Testis (tissue), 2 donors: ENCODE results near the gene SSBP3.

Experiments used
- CTCF ChIP-seq, 3 experiments: fragments of 450-650 bp in 2 of 3; fragments of 200-600 bp in 1 of 3; sonication (generic) in 1 of 3; IDR thresholded peaks; one replicate each; pipeline ENCODE4 v1.5.1; 2016 to 2019; ENCODE audit warnings: antibody characterized with exemption in 3 of 3, mild to moderate bottlenecking in 2 of 3, moderate library complexity in 1 of 3
- POLR2A ChIP-seq: fragments of 450-650 bp; IDR thresholded peaks from one replicate; pipeline ENCODE4 v1.6.1; 2017; ENCODE audit warnings: antibody characterized with exemption, mild to moderate bottlenecking, moderate library complexity

GRCh38 chr1:54200519-54200997, 205.6 kb downstream of the SSBP3 start:
- TF ChIP-seq CTCF (IDR thresholded peaks at IDR 0.05) (no peak), POLR2A (no peak)
